ENCODE data around the gene CEP112.

- TF ChIP-seq CTCF (IDR thresholded peaks at IDR 0.05; ENCODE audit: extremely low read depth in 1 of 2, insufficient read depth in 1 of 2, low read depth in 1 of 2, low read length in 2 of 2) (no peak), POLR2A (IDR thresholded peaks at IDR 0.05; ENCODE audit: low read depth, low read length) (no peak), POLR2AphosphoS5 (IDR thresholded peaks at IDR 0.05; ENCODE audit: insufficient read depth, low read depth, low read length) (no peak)
Measured at GRCh38 chr17:65730711-65731169, 461.2 kb downstream of the CEP112 start.

All from endothelial cell of umbilical vein (primary cell).